ENCODE results near the gene HMGXB3.

HMGXB3 gene

GRCh38 chr5:149966946-149967345, 33.6 kb upstream of the HMGXB3 start:
- Histone ChIP-seq H3K4me3 (replicated peaks; ENCODE audit: insufficient read depth, low read length) (no peak overlapping the region), H3K27me3 (ENCODE audit: insufficient read depth, poor library complexity, severe bottlenecking) (no peaks in the 10 kb centered on the region), H3K27ac (replicated peaks) (no peak overlapping the region)
- no peak for DNase-seq (ENCODE audit: low read depth in 1 of 2, low spot score in 1 of 2)
- no peak for TF ChIP-seq SPI1 (IDR thresholded peaks at IDR 0.05; ENCODE audit: borderline replicate concordance, low read depth)
- no peak for TF ChIP-seq CTCF (IDR thresholded peaks at IDR 0.05; ENCODE audit: insufficient read depth, low read length)
- no peak for TF ChIP-seq POLR2AphosphoS5 (IDR thresholded peaks at IDR 0.05; ENCODE audit: low read depth)
- TF ChIP-seq REST (IDR thresholded peaks at IDR 0.05; ENCODE audit: insufficient replicate concordance, low read depth): no peak
- no peak for TF ChIP-seq GABPA (IDR thresholded peaks at IDR 0.05; ENCODE audit: low read depth)

- Histone ChIP-seq H3K4me3 (replicated peaks; ENCODE audit: insufficient read depth, low read length) (no peak overlapping the region), H3K27me3 (ENCODE audit: insufficient read depth, poor library complexity, severe bottlenecking) (no peaks in the 10 kb centered on the region), H3K27ac (replicated peaks) (no peak overlapping the region)
- no peak for DNase-seq (ENCODE audit: low read depth in 1 of 2, low spot score in 1 of 2)
- TF ChIP-seq POLR2AphosphoS5 (IDR thresholded peaks at IDR 0.05; ENCODE audit: low read depth): no peak
- TF ChIP-seq GABPA (IDR thresholded peaks at IDR 0.05; ENCODE audit: low read depth): no peak
- TF ChIP-seq SPI1 (IDR thresholded peaks at IDR 0.05; ENCODE audit: borderline replicate concordance, low read depth): no peak
- TF ChIP-seq REST (IDR thresholded peaks at IDR 0.05; ENCODE audit: insufficient replicate concordance, low read depth): no peak
- TF ChIP-seq CTCF (IDR thresholded peaks at IDR 0.05; ENCODE audit: insufficient read depth, low read length): no peak
These were observed 31.2 kb upstream of the HMGXB3 start for GRCh38 chr5:149969181-149969930.

- H3K4me3 ChIP-seq (replicated peaks; ENCODE audit: insufficient read depth, low read length): no peak overlapping the region
- no peaks in the 10 kb centered on the region for H3K27me3 ChIP-seq (ENCODE audit: insufficient read depth, poor library complexity, severe bottlenecking)
- TF ChIP-seq REST (IDR thresholded peaks at IDR 0.05; ENCODE audit: insufficient replicate concordance, low read depth) (no peak), CTCF (IDR thresholded peaks at IDR 0.05; ENCODE audit: insufficient read depth, low read length) (no peak), POLR2AphosphoS5 (IDR thresholded peaks at IDR 0.05; ENCODE audit: low read depth) (no peak)
- DNase-seq (ENCODE audit: low read depth in 1 of 2, low spot score in 1 of 2): no peak
- no peak overlapping the region for H3K27ac ChIP-seq (replicated peaks)
These were observed 25.1 kb upstream of the HMGXB3 start for GRCh38 chr5:149975409-149975808.

All from HL-60 (cell line).